Lower lobe of right lung (tissue), 2 donors: Measurements from ENCODE around the gene DGLUCY. TPM values are rescaled to one million over a fixed set of nuclear protein-coding genes. Genes with fewer than 3 reads are reported as not detected.

Experiments used
- ATAC-seq, 2 donors: fragments of 200-7000 bp; cut with Tn5 transposase; one replicate each; pipeline ENCODE4 v1.9.1; 2020 to 2022; ENCODE audit warnings: mild to moderate bottlenecking in 2 of 2, moderate library complexity in 2 of 2
- DNase-seq: peaks from one replicate; pipeline ENCODE4 v3.0.0-alpha.2; 2020
- H3K27ac ChIP-seq: fragments of 200-600 bp; one replicate; pipeline ENCODE4 v1.8.0; 2022
- H3K27me3 ChIP-seq: fragments of 200-600 bp; one replicate; pipeline ENCODE4 v1.8.0; 2022; ENCODE audit warnings: low read depth
- H3K36me3 ChIP-seq: fragments of 200-600 bp; one replicate; pipeline ENCODE4 v1.8.0; 2022; ENCODE audit warnings: mild to moderate bottlenecking
- H3K4me1 ChIP-seq: fragments of 200-600 bp; one replicate; pipeline ENCODE4 v1.8.0; 2022
- H3K4me3 ChIP-seq: fragments of 200-600 bp; one replicate; pipeline ENCODE4 v1.8.0; 2022; ENCODE audit warnings: mild to moderate bottlenecking
- H3K9me3 ChIP-seq: fragments of 200-600 bp; one replicate; pipeline ENCODE4 v1.8.0; 2022
- intact Hi-C: fragments of 100-400 bp; cut with DNase I; formaldehyde crosslinking; loops from one replicate; pipeline ENCODE4 v1.11.0; 2022
- total RNA-seq: library from RNA; stranded (reverse); fragmentation: NEBNext Ultra II Directional; extraction: Animal tissue kit (Norgen Biotek cat#: 25700); gene quantifications from one replicate; pipeline ENCODE4 v1.2.1, GENCODE V29; 2021
- TF ChIP-seq, protein P1 (sequence below): fragments of 200-600 bp; IDR thresholded peaks from one replicate; pipeline ENCODE4 v1.8.0; 2022; ENCODE audit warnings: antibody characterized with exemption, mild to moderate bottlenecking
- donor health status: DM: no; HTN: yes; CAD: no; lungs with severe emphysema.

Gene DGLUCY
- total RNA-seq, 1 donor from 2014 or later: 102 TPM

DNA sequence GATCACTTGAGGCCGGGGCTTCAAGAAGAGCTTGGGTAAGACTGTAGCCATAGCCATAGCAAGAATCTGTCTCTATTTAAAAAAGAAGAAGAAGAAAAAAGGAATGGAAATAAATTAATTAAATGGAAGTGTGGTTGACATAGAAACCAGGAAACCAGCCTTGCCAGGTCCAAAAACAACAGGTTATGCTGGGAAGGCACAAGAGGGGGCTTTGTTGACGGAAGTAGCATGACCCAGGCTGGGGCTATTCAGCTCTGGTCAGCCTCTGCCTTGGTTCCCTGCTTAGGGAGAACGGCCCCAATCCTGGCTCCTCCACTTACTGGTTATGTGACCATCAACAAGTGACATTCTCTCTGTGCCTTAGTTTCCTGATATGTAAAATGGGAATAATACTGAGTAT is 145.0 kb downstream of the DGLUCY start:
- Histone ChIP-seq H3K27me3 (peaks cover 8% of the 10 kb centered on the region), H3K27ac (no peak overlapping the region), H3K4me3 (no peak overlapping the region), H3K4me1 (peaks cover 38% of the 10 kb centered on the region), H3K36me3 (no peaks in the 10 kb centered on the region), H3K9me3 (no peaks in the 10 kb centered on the region)
- ATAC-seq (no peak), DNase-seq (no peak)
- intact Hi-C loops: no loop called here
- TF ChIP-seq, protein P1, sequence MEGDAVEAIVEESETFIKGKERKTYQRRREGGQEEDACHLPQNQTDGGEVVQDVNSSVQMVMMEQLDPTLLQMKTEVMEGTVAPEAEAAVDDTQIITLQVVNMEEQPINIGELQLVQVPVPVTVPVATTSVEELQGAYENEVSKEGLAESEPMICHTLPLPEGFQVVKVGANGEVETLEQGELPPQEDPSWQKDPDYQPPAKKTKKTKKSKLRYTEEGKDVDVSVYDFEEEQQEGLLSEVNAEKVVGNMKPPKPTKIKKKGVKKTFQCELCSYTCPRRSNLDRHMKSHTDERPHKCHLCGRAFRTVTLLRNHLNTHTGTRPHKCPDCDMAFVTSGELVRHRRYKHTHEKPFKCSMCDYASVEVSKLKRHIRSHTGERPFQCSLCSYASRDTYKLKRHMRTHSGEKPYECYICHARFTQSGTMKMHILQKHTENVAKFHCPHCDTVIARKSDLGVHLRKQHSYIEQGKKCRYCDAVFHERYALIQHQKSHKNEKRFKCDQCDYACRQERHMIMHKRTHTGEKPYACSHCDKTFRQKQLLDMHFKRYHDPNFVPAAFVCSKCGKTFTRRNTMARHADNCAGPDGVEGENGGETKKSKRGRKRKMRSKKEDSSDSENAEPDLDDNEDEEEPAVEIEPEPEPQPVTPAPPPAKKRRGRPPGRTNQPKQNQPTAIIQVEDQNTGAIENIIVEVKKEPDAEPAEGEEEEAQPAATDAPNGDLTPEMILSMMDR: no peak

DNA sequence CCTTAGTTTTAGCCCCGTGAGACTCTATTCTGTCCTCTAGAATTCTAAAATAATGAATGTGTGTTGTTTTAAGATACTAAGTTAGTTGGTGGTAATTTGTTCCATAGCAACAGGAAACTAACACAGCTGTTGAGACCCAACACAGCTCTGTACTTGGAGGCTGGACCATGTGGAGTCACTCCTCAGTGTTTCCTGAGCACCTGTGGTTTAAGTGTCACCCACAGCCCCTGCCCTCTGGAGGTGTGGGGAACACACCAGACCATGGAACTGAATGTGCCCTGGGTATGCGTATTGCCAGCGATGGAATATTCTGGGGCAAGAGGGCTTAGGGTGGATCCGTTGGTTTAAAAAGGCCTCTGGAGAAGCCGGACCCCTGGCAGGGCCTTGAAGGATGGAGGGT is 147.2 kb downstream of the DGLUCY start:
- Histone ChIP-seq H3K36me3 (no peaks in the 10 kb centered on the region), H3K27me3 (peaks cover 12% of the 10 kb centered on the region), H3K4me1 (peaks cover 41% of the 10 kb centered on the region), H3K9me3 (no peaks in the 10 kb centered on the region), H3K27ac (no peak overlapping the region), H3K4me3 (no peak overlapping the region)
- TF ChIP-seq, protein P1: no peak
- intact Hi-C loops: no loop called here
- DNase-seq (no peak), ATAC-seq (peak in 1 of 2 donors; percentile 24)

DNA sequence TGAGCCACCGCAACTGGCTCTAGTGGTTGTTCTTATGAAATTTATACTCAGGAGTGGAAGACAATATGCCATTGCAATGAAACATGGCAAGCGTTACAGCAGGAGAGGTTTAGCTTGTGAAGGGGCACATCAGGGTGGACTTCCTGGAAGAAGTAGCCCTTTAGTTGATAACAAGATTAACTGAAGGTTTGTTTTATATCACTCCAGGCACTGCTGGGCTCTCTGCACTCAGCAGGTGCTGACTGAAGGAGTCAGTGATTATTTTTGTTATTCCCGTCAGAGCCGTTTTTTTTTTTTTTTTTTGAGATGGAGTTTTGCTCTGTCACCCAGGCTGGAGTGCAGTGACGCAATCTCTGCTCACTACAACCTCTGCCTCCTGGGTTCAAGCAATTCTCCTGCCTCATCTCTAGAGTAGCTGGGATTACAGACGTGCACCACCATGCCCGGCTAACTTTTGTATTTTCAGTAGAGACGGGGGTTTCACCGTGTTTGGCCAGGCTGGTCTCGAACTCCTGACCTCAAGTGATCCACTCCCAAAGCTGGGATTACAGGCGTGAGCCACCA is 148.2 kb downstream of the DGLUCY start:
- H3K27ac ChIP-seq: no peak overlapping the region
- no peaks in the 10 kb centered on the region for H3K36me3 ChIP-seq
- ATAC-seq: peak in 1 of 2 donors; percentile 51
- H3K9me3 ChIP-seq: no peaks in the 10 kb centered on the region
- TF ChIP-seq, protein P1: no peak
- H3K4me3 ChIP-seq: no peak overlapping the region
- peaks cover 12% of the 10 kb centered on the region for H3K27me3 ChIP-seq
- no peak for DNase-seq
- intact Hi-C loops: no loop called here
- H3K4me1 ChIP-seq: peaks cover 37% of the 10 kb centered on the region

DNA sequence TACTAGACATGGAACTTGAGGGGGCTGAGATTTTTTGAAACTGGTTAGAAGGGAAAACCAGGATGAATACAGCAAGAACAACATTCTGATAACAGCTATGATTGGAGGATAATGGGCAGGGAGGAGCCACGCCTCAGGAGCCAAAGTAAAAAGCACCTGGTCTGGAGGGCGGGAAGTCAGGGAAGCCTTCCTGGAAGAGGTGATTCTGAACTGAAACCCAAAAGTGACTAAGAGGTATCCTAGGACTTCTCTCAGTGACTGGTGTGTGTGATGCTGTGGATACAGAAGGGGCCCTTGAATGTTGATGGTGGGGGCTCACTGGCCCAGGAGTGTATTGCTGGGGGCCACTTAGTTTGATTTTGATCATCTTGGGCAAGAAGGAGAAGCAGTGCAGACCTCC is 149.5 kb downstream of the DGLUCY start:
- no peaks in the 10 kb centered on the region for H3K9me3 ChIP-seq
- intact Hi-C loops: no loop called here
- peaks cover 12% of the 10 kb centered on the region for H3K27me3 ChIP-seq
- peak overlapping the region; percentile 57 for H3K4me3 ChIP-seq
- DNase-seq (no peak), ATAC-seq (peak in 1 of 2 donors; percentile 17)
- no peaks in the 10 kb centered on the region for H3K36me3 ChIP-seq
- TF ChIP-seq, protein P1: no peak
- H3K4me1 ChIP-seq: peaks cover 25% of the 10 kb centered on the region
- no peak overlapping the region for H3K27ac ChIP-seq

DNA sequence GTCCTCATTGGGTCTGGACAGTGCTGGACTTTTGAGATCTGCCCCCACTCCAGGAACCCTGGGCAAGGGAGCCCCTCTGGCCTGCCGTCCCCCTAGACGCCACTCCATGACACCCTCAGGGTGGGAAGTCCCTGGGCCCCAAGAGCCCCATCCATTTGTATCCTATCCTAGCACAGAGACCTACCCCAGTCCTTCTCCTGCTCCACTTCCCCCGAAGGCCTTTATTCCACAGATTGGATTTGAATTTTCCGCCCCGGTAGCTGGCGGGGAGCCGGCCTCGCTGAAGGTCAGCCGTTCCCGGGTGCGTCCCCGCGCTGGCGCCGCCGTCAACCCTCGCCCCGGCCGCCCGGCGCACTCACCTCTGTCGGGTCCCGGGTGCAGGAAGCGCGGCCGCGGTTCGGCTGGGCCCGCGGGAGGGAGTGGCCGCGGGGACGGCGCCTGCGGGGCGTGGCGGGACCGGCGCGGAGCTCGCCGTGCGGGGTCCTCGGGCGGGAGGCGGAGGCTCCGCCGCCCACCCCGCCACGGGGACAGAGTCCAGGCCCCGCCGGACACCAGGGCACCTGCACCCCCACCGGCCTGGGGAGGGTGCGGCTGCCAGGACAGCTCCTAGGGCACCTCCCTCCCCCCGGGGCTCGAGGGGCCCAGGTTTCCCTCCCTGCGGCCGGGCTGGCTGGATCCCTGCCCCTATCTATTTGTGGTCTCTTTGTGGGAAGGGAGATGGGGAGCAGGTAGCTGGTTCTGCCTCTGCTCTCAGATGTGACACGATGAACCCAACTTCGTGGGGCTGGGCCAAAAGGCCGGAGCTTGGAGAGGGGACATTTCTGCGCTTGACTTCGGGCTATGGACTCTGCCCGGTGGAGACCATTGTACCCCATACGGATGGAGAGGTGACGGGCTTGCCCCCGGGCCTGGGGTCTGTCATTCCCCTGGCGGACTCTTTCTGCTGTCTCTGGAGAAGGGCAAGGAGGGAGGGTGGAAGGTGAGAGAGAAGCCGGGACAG is 150.6 kb downstream of the DGLUCY start:
- Histone ChIP-seq H3K27ac (no peak overlapping the region), H3K9me3 (no peaks in the 10 kb centered on the region), H3K4me1 (peaks cover 25% of the 10 kb centered on the region), H3K4me3 (peak overlapping the region; percentile 57), H3K36me3 (no peaks in the 10 kb centered on the region), H3K27me3 (peaks cover 12% of the 10 kb centered on the region)
- intact Hi-C loops: no loop called here
- TF ChIP-seq, protein P1: no peak
- ATAC-seq: peak; percentile 66 to 72
- DNase-seq: peak; percentile 60
